Lower lobe of right lung (tissue), 2 donors: ENCODE data around the gene PLXNA4. TPM values are rescaled to one million over a fixed set of nuclear protein-coding genes. Genes with fewer than 3 reads are reported as not detected.

Source experiments
- ATAC-seq, 2 donors: fragments of 200-7000 bp; cut with Tn5 transposase; one replicate each; pipeline ENCODE4 v1.9.1; 2020 to 2022; ENCODE audit warnings: mild to moderate bottlenecking in 2 of 2, moderate library complexity in 2 of 2
- DNase-seq: peaks from one replicate; pipeline ENCODE4 v3.0.0-alpha.2; 2020
- H3K27ac ChIP-seq: fragments of 200-600 bp; one replicate; pipeline ENCODE4 v1.8.0; 2022
- H3K27me3 ChIP-seq: fragments of 200-600 bp; one replicate; pipeline ENCODE4 v1.8.0; 2022; ENCODE audit warnings: low read depth
- H3K36me3 ChIP-seq: fragments of 200-600 bp; one replicate; pipeline ENCODE4 v1.8.0; 2022; ENCODE audit warnings: mild to moderate bottlenecking
- H3K4me1 ChIP-seq: fragments of 200-600 bp; one replicate; pipeline ENCODE4 v1.8.0; 2022
- H3K4me3 ChIP-seq: fragments of 200-600 bp; one replicate; pipeline ENCODE4 v1.8.0; 2022; ENCODE audit warnings: mild to moderate bottlenecking
- H3K9me3 ChIP-seq: fragments of 200-600 bp; one replicate; pipeline ENCODE4 v1.8.0; 2022
- intact Hi-C: fragments of 100-400 bp; cut with DNase I; formaldehyde crosslinking; loops from one replicate; pipeline ENCODE4 v1.11.0; 2022
- total RNA-seq: library from RNA; stranded (reverse); fragmentation: NEBNext Ultra II Directional; extraction: Animal tissue kit (Norgen Biotek cat#: 25700); gene quantifications from one replicate; pipeline ENCODE4 v1.2.1, GENCODE V29; 2021
- TF ChIP-seq, protein P1 (sequence below): fragments of 200-600 bp; IDR thresholded peaks from one replicate; pipeline ENCODE4 v1.8.0; 2022; ENCODE audit warnings: antibody characterized with exemption, mild to moderate bottlenecking
- donor health status: DM: no; HTN: yes; CAD: no; lungs with severe emphysema.

Gene PLXNA4
- total RNA-seq, 1 donor from 2014 or later = 4.3 TPM

GRCh38 chr7:132099163-132099562 lies 477.1 kb downstream of the PLXNA4 start:
- Histone ChIP-seq H3K9me3 (no peaks in the 10 kb centered on the region), H3K4me3 (no peak overlapping the region), H3K27me3 (no peaks in the 10 kb centered on the region), H3K36me3 (no peaks in the 10 kb centered on the region), H3K4me1 (no peaks in the 10 kb centered on the region), H3K27ac (no peak overlapping the region)
- DNase-seq (no peak), ATAC-seq (no peak)
- TF ChIP-seq, protein P1, sequence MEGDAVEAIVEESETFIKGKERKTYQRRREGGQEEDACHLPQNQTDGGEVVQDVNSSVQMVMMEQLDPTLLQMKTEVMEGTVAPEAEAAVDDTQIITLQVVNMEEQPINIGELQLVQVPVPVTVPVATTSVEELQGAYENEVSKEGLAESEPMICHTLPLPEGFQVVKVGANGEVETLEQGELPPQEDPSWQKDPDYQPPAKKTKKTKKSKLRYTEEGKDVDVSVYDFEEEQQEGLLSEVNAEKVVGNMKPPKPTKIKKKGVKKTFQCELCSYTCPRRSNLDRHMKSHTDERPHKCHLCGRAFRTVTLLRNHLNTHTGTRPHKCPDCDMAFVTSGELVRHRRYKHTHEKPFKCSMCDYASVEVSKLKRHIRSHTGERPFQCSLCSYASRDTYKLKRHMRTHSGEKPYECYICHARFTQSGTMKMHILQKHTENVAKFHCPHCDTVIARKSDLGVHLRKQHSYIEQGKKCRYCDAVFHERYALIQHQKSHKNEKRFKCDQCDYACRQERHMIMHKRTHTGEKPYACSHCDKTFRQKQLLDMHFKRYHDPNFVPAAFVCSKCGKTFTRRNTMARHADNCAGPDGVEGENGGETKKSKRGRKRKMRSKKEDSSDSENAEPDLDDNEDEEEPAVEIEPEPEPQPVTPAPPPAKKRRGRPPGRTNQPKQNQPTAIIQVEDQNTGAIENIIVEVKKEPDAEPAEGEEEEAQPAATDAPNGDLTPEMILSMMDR = no peak
- intact Hi-C loops = no loop called here

- ATAC-seq (peak; percentile 26 to 76), DNase-seq (no peak)
- H3K27me3 ChIP-seq = no peaks in the 10 kb centered on the region
- no peaks in the 10 kb centered on the region for H3K9me3 ChIP-seq
- intact Hi-C loops = no loop called here
- no peak overlapping the region for H3K4me3 ChIP-seq
- H3K4me1 ChIP-seq = no peaks in the 10 kb centered on the region
- TF ChIP-seq, protein P1 = no peak
- no peaks in the 10 kb centered on the region for H3K36me3 ChIP-seq
- no peak overlapping the region for H3K27ac ChIP-seq
Observed at GRCh38 chr7:132098327-132098726, 477.9 kb downstream of the PLXNA4 start.

DNA sequence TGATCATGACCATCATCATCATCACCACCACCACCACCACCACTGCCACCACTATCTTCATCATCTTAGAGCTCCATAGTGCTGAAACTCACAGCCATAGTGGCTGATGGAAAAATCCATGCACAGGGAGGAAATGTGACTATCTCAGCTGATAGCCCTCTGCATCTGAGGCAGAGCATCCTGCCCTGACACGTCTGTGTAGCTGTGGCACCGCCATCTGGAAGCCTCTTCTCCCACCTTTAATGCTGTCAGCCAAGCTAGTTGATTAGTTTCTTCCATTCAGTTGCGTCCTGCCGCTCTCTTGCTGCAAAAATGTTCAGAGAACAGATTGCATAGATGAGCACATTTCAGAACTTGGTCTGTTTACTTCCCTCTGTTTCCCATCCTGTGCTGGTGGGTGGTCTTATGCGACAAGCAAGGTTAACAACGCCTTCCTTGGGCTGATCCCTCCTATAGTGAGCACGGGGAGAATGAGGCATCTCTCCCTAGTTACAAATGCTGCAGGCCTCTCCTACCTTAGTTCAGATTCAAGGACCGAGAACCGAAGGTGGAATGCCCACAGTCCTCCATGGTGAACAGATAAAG lies 478.6 kb downstream of the PLXNA4 start:
- Histone ChIP-seq H3K9me3 (no peaks in the 10 kb centered on the region), H3K4me3 (no peak overlapping the region), H3K27me3 (no peaks in the 10 kb centered on the region), H3K36me3 (no peaks in the 10 kb centered on the region), H3K4me1 (no peaks in the 10 kb centered on the region), H3K27ac (no peak overlapping the region)
- TF ChIP-seq, protein P1 = no peak
- intact Hi-C loops = no loop called here
- DNase-seq (no peak), ATAC-seq (no peak)

DNA sequence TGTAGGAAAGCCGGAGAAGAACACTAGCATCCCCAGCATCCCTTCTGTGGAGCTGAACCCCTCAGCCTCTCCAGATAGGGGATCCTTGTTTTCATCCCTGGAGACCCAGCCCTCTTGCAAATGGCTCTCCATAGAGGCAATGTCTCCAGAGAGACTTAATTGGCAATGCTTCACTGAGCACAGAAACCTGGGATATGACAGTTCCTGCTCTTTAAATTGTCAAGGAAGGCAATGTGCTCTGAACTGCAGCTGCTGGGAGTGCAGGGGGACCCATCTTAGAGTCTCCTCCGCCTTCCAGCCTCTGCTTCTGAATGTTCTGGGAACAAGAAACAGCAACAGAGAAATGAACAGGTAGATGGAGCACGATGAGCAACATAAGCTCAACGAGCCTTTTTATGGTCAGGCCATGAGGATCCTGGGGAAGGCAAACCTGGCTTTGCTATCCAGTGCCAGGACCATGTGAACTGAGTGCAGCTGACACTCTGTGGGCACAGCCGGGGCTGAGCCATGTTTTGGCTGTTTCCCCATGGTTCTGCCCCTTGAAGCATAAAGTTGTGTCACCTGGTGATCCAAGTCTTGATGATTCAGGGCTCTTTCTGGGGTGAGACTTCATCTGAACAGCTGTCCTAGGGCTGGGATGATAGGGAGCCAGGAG lies 481.0 kb downstream of the PLXNA4 start:
- H3K4me3 ChIP-seq = no peak overlapping the region
- no peak overlapping the region for H3K27ac ChIP-seq
- ATAC-seq (no peak), DNase-seq (no peak)
- TF ChIP-seq, protein P1 = no peak
- H3K36me3 ChIP-seq = no peaks in the 10 kb centered on the region
- H3K4me1 ChIP-seq = no peaks in the 10 kb centered on the region
- H3K27me3 ChIP-seq = peaks cover 5% of the 10 kb centered on the region
- H3K9me3 ChIP-seq = no peaks in the 10 kb centered on the region
- intact Hi-C loops = no loop called here

DNA sequence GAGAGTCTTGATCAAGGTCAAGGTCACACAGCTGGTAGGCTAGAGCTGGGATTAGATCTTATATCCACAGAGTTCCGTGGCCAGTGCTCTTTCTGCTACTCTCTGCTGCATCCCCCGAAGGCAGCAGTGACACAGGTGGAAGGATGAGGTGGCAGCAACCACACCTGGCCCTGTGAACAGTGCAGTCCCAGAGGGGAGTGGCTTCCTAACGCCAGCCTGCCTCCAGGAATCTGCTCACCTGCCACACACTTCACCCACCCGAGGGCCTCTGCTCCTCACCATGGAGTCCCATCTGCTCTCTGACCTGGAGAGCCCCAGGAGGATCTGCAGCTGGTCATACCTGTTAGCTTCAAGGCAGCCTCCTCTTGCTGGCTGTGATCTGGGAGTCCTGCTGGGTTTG lies 484.2 kb downstream of the PLXNA4 start:
- H3K36me3 ChIP-seq = no peaks in the 10 kb centered on the region
- no peaks in the 10 kb centered on the region for H3K4me1 ChIP-seq
- H3K27me3 ChIP-seq = peaks cover 5% of the 10 kb centered on the region
- ATAC-seq (no peak), DNase-seq (no peak)
- intact Hi-C loops = no loop called here
- no peaks in the 10 kb centered on the region for H3K9me3 ChIP-seq
- H3K27ac ChIP-seq = no peak overlapping the region
- TF ChIP-seq, protein P1 = no peak
- H3K4me3 ChIP-seq = no peak overlapping the region
